Stimulated activated CD8-positive, alpha-beta memory T cell treated with anti-CD3 and anti-CD28 coated beads, Interleukin-7, amount 100 ng/mL, for 24 hours (primary cell): ENCODE results near the gene ADM2.
"Not testable (repeated sequence)": the region's sequence is repeated elsewhere in the genome, so short reads cannot be mapped to it uniquely, and the experiment has no call there.

Experiments
- DNase-seq: peaks from one replicate; pipeline ENCODE4 v3.0.0-alpha.2; 2020; ENCODE audit warnings: low read depth

ADM2 gene, protein sequence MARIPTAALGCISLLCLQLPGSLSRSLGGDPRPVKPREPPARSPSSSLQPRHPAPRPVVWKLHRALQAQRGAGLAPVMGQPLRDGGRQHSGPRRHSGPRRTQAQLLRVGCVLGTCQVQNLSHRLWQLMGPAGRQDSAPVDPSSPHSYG

DNA sequence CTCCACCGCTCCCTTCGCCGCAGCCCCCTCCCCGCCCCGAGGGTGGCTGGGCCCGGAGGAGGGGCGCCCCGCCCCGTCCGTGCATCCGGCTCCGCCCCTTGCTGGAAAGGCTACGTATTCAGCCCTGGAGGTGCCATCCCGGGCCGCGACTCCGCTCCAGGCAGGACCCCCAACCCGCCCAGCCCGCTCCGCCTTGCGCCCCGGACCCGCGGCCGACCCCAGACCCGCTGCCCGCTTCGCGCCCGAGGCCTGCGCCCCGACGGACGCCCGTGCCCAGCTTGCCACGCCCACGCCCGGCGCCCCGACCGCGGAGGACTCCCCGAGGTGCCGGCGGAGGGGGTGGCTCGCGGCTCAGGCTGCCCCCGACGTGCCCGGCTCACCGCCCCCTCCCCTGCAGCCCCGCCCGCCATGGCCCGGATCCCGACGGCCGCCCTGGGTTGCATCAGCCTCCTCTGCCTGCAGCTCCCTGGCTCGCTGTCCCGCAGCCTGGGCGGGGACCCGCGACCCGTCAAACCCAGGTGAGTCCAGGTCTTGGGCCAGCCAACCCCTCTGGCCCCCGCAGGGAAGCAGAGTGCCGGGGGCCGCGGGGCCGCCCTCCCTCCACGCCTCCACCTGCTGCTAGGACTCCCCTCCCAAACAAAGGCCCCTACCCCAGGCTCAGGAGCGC is at the start of gene ADM2:
TSS of gene ADM2 (plus strand) at position 104 of the 667 bp plus-strand sequence. CDS start at position 409, 305 bp downstream.
- no peak for DNase-seq

DNA sequence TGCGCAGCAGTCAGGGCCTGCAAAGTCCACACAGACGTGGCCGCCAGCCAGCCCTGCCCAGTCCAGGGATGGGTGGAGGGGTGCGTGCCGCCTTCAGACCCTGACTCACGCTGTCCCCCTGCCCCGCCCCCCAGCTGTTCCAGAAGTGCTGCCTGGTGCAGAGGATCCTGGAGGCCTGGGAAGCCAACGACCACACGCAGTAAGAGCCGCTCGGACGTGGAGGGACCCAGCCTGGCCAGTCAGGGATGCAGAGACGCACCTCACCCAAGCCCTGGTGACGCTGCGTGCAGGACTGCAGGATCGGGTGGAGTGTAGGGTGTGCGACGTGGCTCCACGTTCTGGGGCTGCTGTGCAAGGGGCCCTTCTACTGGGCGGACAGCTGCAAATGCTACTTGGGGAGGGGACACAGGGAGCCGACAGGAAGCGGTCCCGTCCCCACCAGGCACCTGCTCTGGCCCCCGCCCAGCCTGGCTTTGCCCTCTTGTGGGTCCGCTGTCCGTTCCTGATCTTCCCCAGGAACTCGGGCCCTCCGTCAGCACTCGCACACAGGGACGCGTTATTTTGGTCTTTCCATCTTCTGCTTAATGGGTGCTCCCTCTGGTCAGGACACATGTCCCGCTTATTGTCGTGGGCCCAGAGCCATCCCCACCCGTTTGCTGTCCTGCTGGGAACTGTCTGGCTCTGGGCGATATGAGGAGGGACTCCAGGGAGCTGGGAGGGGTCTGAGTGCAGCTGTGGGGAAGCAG is 49.0 kb upstream of the ADM2 start:
- no peak for DNase-seq

DNA sequence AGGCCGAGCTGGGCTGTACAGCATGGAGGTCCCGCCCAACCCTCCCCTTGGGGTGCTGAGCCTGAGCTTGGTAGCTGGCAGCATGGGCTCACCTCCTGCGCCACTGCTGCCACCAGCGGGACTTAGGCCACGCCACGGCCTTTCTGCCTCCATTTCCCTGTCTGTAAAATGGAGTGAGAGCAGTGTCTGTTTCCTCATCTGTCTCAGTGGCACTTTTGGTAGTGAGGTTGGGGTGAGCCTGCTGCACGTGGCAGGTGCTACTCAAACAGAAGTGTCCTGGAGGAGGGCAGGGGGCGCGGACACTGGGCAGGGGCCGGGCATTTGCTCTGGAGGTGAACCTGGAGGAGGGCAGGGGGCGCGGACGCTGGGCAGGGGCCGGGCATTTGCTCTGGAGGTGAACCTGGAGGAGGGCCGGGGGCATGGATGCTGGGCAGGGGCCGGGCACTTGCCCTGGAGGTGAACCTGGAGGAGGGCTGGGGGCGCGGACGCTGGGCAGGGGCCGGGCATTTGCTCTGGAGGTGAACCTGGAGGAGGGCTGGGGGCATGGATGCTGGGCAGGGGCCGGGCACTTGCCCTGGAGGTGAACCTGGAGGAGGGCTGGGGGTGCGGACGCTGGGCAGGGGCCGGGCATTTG is 48.3 kb upstream of the ADM2 start:
- not testable (repeated sequence) for DNase-seq

DNA sequence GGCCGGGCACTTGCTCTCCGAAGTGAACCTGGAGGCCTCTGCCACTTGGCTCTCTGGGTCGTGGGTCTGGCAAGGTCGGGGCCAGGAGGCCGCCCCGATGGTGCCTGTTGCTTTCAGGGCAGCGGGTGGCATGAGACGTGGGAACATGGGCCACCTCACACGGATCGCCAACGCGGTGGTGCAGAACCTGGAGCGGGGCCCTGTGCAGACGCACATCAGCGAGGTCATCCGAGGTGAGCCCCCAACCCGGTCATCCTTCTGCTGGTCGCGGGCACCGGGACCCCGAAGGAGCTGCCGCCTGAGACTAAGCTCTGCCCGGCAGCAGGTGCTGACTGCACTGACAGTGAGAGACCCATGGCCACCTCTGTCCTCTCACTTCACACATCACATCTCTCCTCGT is 46.5 kb upstream of the ADM2 start:
- no peak for DNase-seq

DNA sequence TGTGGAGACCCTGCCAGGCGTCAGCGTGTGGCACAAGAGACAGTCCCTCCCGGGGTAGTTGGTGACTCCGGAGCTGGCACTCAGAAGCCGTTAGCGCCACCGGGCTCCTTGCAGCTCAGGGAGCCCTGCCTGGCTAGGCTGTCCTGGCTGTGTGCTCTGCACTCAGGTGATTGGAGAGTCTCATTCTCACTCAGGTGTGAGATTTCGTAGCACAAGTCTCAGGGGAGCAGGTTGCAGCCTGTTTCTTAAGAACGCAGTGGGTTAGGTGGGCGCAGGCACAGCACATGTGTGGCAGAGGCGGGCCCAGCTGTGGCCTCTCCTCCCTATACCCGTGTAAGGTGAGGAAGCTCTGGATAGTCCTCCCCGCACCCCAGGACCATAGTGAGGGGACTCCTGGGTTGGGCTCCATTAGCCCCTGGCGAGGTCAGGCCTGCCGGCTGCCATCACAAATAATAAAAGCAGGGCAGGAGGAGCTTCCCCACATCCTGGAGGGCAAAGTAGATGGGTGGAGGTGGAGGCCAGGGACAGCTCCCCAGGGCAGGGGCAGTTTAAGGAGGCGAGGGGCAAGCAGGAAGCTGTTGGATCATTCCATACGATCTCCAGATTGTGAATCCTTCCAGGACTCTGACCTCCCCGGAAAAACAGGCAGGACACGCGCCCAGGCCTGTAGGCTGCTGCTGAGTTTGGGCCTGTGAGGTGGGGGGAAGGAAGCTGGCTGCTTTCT is 45.9 kb upstream of the ADM2 start:
- no peak for DNase-seq

DNA sequence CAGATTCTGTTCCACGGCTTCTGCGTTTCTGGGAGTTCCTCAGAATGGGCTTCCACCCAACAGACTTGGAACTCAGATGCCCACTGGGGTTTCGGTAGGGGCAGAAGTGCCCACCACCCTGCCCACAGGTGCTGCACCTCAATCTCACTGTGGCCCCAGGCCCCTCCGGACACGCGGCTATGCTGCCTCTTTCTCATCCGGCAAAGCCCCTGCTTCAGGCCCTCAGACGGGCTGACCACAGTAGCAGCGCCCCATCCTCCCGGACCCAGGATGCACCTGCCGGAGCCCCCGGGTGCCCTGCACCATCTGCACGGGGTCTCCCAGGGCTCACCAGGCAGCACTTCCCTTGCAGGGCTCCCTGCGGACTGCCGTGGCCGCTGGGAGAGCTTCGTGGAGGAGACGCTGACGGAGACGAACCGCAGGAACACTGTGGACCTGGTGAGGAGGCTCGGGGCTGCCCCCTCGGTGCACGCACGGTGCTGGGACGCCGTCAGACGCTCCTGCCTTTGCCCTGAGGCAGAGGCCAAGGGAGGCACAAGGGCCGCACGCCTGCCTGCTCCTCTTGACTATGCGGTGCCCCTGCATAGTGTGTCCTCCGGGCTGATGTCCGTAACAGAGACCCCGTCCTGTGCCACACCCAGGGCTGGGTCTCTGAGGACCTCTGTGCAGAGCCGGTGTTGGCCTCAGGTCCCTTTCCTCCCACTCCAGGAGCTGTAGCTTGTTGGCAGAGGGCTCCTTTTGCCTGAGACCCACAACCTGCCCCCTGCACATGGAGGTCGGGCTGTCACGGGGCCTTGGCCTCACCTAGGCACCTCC is 45.1 kb upstream of the ADM2 start:
- no peak for DNase-seq

DNA sequence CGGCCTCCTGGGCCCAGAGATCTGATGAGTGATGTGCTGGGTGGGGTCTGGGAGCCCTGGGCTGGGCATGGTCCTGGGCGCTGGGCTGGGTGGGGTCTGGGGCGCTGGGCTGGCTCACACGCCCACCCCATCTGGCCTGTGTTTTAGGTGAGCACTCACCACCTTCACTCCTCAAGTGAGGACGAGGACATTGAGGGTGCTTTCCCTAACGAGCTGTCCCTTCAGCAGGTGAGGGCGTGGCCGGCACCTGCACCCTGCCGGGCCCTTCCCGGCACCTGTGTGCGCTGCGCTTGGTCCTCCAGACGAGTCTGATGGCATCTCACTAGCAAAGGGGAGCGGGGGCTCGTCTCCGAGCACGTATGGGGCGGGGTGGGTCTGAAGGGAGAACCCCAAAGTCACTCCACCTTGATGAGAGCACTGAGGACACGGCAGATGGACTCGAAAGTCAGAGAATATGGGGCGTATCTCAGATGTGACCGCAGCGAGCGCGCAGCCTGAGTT is 44.5 kb upstream of the ADM2 start:
- DNase-seq = no peak

DNA sequence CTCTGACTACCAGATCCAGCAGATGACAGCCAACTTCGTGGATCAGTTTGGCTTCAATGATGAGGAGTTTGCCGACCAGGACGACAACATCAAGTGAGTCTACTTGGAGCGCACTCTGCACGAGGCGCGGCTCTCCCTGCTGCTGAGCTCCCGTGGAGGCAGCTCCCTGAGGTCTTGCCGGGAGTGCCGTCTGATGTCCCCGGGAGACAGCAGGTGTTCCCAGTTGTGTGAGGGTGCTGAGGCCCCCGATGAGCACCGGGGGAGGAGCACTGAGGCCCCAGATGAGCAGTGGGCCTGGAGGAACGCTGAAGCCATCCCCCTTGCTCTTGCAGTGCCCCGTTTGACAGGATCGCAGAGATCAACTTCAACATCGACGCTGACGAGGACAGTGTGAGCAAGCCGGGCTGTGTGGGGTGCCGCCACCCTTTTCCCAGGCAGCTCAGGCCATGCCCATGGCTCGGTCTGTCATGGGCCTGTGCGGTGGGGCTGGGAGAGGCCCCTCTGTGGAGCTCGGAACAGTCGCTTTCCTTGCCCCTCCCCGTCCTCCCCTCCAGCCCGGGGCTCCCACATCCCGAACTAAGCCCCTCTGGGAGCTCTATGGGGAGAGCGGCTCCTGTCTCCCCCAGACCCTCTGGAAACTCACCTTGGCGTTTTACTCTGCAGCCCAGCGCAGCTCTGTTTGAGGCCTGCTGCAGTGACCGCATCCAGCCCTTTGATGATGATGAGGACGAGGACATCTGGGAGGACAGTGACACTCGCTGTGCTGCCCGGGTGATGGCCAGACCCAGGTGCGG is 43.6 kb upstream of the ADM2 start:
- no peak for DNase-seq

DNA sequence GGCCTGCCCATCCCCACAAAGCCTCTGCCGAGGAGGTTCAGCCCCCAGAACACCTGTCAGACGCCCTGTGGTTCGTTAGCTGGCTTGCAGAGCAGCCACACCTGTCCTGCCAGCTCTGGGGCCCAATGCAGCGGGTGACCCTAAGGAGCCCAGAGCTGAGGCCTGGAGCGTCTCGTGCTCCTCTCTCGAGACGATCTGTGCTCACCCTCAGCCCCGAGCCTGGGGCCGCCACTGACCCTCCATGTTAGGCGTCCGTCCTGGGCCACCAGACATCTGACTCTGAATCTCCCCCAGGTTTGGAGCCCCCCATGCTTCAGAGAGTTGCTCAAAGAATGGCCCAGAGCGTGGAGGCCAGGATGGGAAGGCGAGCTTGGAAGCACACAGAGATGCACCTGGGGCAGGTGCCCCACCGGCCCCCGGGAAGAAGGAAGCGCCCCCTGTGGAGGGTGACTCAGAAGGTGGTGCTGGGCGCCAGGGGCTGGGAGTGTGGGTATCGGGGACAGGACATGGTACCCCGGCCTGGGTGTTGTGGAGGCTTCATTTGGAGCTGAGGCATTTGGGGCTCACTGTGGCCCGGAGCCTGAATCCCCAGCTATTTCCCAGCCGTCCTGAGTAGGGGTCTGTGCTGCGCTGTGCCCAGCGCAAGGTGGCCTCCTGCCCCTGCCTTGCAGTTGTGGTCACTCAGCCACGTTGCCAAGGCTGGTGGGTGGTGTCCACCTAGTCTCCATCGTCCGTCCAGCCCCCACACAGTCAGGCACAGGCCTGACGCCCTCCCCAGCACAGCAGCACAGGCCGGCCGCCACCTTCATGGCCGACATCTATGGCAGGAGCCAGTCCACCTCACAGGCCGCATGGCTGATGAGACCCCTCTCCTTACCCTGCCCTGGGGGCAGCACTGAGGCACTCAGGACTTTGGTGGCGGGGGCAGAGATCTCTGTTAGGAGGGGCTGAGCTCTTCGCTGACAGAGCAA is 42.8 kb upstream of the ADM2 start:
- no peak for DNase-seq

DNA sequence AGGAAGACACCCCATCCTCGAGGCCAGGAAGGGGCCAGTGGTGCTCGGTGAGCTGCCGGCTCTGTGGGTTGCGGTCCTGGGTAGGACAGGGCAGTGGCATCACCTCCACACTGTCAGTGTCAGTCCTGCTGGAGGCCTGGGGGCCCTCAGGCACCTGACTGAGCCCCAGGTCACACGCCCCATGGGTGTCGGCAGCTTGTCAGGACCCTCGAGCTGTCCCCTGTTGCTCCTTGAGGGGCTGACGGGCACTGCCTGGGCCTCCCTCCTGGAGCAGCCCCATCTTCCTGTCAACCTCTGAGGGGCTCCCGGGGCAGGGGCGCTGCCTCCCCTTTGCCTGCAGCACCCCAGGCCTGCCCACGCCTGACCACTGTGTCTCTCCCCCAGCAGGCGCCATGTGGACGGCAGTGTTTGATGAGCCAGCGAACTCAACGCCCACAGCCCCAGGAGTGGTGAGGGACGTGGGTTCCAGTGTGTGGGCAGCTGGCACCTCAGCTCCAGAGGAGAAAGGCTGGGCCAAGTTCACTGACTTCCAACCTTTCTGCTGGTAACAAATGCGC is 42.0 kb upstream of the ADM2 start:
- DNase-seq = no peak

DNA sequence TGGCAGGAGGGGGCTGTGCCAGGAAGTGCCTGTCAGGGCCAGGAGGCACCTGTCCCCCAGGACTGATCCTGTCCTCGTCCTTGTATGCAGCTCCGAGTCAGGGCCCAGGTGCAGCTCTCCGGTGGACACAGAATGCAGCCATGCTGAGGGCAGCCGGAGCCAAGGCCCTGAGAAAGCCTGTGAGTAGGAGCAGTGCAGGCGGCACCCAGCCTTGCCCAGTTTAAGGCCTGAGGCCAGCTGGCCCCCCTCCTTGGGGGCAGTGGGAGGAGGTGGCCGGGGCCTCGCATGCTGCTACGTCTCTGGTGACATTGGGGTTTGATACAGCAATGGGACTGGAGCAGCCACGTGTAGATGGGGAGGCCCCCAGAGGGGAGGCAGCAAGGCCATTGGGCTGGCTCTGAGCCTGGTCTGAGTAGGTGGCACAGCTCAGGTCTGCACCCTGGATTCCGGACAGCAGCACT is 41.4 kb upstream of the ADM2 start:
- no peak for DNase-seq

DNA sequence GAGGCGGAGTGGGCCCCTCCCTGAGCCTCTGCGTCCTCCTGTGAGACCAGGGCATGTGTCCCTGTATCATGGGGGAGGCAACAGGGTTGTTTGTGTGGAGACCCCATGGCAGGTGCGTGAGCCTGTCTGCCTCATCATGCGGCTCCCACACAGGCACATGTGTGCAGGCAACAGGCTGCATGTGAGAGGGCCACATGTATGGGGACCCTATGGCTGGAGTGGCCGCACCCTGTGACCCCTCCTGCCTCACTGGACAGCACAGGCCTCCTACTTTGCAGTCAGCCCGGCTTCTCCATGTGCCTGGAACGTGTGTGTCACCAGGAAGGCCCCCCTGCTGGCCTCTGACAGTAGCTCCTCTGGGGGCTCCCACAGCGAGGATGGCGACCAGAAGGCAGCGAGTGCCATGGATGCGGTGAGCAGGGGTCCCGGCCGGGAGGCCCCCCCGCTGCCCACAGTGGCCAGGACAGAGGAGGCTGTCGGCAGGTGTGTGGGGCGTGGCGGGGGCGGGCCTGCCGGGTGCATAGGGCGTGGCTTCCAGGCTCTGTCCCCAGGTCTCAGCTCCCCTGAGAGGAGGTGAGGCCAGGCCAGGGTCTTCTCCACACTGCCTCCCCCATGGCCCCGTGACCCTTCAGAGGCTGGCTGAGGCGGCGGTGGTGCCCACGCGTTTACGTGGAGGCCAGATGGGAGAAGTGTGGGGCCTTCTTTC is 40.6 kb upstream of the ADM2 start:
- no peak for DNase-seq

DNA sequence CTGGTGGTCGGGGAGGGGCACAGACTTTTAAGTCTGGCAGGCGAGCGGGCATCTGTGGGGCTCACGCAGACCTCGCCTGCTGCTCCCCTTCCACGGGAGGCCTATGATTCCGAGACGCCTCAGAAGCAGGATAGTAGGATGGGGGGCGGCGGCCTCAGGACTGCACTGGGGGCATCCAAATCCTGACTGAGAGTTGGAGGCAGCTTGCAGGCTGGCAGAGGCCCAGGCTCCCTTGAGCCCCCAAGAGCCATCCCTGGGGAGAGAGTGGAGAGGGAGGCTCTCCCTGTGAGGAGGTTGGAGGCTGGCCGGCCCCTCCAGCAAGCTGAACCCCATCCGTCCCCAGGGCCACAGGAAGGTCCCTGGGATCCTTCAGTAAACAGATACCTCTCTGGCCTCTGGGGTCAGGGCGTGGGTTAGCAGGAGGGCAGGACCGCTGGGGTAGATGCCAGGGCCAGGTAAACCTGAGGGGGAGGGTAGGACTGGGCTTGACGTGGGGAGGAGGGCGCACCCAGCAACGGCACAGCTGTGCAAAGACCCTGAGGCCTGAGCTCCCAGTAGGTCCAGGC is 39.8 kb upstream of the ADM2 start:
- no peak for DNase-seq

DNA sequence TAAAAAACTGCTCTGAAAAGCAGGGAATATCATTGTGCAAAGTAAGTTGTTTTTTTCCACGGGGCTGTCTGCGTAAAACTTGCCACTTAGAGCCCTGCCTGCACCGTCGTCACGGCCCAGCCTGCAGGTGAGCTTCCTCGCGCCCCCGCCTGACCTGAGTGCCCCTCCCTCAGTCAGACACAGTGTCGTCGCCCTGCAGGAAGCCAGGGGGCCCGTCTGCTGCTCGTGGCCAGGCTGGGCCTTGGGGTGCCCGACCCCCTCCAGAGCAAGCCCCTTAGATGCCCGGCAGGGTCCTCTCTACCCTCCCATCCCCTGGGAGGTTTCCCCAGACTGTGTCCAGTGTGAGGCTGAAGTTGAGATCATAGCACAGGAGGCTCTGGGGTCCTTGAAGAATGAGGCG is 38.1 kb upstream of the ADM2 start:
- DNase-seq = no peak

DNA sequence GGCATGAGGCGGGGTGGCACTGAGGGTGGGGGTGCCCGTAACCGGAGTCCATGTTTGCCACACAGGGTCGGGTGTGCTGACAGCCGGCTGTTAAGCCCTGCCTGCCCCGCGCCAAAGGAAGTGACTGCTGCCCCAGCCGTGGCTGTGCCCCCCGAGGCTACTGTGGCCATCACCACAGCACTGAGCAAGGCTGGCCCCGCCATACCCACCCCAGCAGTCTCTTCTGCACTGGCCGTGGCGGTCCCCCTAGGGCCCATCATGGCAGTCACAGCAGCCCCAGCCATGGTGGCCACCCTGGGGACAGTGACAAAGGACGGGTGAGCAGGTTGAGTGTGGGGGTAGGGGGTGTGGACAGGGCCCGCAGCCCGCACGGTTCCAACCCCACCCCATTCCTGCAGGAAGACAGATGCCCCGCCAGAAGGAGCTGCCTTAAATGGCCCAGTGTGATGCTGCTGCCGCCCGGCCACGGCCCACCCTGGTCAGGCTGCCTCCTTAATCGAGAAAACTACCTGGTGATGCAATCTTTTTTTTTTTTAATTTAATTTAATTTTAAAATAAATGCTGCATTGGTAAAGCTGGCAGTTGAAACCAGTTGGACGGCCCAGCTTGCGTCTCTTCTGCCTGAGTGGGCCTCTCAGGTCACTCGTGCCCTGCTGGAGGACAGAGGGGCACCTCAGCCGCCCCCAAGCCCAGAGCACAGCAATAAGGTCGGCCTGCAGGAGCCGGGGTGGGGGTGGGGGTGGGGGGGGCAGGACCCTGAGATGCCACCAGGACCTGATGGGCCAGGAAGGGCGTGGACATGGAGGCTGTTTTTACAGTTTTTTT is 37.3 kb upstream of the ADM2 start:
- DNase-seq = no peak

DNA sequence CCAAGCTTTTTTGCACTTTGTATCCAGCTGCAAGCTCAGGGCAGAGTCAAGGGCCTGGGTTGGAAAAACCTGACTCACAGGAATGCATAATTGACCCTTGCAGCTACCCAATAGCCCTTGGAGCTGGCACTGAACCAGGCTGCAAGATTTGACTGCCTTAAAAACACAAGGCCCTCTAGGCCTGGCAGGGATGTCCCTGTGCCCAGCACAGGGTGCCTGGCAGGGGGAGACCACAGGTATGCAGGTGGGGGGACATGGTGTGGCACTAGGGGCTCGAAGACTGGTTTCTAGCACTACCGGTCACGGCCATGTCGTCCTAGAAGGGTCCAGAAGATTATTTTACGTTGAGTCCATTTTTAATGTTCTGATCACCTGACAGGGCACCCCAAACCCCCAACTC is 36.7 kb upstream of the ADM2 start:
- no peak for DNase-seq
